HG03342 (cell line): ENCODE data around the gene TCIRG1.

Source experiments
- ATAC-seq: cut with Tn5 transposase; IDR thresholded peaks from one replicate; pipeline ENCODE4 v1.9.1; 2021; ENCODE audit warnings: mild to moderate bottlenecking, moderate library complexity; ENCODE audit not compliant: unreplicated experiment

The TCIRG1 gene

DNA sequence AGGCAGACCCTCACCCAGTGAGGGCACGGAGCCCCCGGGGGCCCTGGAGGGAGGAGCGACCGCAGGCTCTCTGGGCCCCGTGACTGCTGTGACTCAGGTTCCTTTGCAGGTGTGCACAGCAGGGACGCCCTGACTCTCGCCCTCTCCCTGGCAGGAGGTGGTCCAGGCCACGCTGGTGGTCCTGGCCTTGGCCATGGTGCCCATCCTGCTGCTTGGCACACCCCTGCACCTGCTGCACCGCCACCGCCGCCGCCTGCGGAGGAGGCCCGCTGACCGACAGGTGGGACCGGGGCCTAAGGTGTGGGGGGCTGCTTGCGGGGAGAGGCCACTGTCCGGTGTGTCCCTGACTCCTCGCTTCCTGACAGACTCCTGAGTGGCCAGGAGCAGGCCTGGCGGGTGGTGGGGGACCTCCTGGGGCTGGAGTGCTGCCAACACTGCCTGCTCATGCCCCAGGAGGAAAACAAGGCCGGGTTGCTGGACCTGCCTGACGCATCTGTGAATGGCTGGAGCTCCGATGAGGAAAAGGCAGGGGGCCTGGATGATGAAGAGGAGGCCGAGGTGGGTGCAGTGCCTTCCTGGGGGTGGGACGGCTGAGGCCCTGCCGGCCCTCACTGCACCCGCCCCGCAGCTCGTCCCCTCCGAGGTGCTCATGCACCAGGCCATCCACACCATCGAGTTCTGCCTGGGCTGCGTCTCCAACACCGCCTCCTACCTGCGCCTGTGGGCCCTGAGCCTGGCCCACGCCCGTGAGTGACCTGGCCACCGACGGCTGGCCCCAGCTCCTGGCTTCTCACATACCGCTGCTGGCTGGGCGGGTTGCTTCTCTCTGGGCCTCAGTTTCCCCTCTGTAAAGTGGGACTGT is 10.9 kb downstream of the TCIRG1 start:
- ATAC-seq = no peak

GRCh38 chr11:68050371-68050841 is 11.6 kb downstream of the TCIRG1 start:
- no peak for ATAC-seq

DNA sequence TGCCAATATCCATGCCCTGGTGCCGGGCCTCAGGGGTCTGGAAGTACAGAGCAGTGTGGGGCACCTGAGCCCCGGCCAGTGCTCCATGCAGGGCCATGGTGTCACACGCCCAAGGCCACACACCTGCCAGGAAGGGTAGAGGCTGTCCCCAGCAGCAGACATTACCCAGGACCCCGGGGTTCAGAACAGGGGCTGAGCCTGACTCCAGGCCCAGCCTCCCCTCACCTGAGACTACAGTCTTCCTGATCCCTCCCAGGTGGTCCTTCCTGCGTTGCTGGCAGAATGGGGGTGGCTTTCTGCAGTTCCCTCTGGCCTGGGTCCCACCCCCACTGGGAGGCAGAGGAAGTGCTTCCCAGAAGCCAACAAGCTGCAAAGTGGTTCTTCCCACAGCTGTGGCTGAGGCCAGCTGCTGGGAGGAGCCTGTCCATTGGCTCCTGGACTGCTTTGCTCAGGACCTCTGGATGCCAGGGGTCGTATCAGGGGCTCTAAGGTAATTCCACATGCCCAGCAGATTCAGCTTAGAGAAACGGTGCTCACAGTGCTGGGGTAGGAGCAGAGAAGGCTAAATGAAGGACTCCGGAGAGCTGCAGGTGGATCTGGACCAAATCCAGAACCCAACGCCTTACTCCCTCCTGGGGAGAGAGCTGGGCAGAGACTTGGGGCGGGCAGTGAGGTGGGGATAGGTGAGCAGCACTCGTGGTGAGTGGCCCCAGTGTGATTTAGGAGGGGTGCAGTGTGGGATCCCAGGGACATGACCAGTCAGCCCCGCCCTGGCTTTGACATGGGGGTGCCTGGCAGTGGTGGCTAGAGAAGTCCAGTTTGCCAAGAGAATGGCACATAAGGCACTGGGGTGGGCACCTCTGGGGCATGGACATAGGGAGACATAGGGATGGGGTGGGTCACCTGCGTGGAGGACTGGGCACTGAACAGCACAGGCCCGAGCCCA is 12.6 kb downstream of the TCIRG1 start:
- ATAC-seq = no peak

- no peak for ATAC-seq
Observed at GRCh38 chr11:68052137-68052873, 13.5 kb downstream of the TCIRG1 start.

GRCh38 chr11:68053117-68053516 is 14.3 kb downstream of the TCIRG1 start:
- ATAC-seq = no peak

DNA sequence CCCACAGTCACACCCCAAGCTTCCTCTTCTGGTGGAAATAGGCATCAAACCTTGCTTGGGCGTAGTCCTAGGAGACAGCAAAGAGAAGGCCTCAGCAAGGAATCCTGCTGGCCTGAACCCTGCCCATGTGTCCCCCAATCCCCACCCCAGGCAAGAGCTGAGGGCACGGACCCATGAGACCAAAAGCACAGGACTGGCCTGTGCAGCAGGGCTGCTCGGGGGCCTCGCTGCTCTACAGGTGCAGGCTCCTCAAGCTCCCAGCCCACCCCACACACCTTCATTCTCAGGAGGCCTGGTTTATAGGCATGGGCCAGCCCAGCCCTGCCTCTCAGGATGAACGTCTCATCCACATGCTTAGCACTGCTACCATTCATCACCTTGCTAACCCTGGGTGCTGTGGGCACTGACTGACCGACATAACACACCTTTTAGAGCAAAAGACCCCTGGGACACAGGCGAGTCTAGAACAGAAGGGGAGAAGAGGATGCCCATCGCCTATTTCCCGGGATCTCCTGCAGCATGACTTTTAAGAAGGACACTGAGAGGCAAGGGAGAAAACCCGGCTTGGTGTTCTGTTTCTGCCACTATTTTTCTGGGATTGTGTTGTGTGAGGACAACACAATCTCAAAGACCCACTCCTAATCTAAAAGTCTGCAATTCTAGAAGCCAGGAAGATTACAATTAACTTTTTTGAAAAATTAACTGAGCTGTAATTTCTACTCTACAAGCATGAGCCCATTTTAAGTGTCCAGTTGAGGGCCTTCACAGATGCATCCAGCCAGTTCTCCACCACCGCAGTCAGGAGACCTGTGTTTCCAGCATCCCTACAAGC is 15.4 kb downstream of the TCIRG1 start:
- ATAC-seq = no peak

GRCh38 chr11:68056317-68057285 is 17.8 kb downstream of the TCIRG1 start:
- no peak for ATAC-seq

DNA sequence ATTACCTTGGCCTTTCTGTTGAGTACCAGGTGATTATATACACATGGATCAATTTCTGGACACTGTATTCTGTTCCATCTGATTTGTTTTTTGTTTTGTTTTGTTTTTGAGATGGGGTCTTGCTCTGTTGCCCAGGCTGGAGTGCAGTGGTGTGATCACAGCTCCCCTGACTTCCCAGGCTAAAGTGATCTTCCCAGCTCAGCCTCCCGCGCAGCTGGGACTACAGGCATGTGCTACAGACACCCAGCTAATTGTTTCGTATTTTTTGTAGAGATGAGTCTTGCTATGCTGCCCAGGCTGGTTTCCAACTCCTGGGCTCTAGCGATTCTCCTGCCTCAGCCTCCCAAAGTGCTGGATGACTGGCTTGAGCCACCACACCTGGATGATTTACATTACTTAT is 19.0 kb downstream of the TCIRG1 start:
- ATAC-seq = no peak

DNA sequence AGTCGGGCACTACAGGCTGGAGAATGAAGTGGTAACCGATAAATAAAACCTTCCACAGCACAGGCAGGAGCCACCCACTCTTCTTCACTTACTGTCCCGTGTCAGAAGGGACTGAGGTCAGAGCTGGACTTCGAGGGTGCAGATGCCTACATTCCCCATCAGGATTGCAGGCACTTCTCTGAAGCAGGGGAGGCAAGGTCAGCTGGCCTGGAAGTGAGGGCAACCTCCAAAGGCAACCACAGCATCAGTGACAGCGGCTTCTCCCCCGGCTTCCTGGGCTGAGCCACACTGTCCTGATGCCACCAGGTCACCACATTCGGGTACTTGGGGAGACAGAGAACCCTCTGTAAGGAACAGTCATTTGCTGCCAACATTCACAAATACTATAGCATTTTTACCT is 22.7 kb downstream of the TCIRG1 start:
- ATAC-seq = no peak

DNA sequence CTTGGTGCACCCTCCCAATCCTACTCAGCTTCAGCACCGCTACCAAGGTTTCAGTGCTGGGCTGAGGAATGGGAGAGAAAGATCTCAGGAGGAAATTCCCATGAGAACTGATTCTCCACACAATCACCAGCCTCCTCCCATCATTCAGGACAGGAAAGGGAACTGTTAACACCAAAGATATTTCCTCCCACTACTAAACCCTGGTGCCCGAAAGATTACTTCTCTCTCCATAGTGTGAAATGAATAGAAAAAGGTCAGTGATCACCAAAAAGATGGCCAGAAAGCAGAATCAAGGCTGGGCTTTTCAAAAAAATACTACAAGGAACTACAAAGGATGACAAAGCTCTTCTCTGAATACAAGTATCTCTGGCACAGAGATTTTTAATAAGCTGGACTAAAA is 26.1 kb downstream of the TCIRG1 start:
- ATAC-seq = no peak

DNA sequence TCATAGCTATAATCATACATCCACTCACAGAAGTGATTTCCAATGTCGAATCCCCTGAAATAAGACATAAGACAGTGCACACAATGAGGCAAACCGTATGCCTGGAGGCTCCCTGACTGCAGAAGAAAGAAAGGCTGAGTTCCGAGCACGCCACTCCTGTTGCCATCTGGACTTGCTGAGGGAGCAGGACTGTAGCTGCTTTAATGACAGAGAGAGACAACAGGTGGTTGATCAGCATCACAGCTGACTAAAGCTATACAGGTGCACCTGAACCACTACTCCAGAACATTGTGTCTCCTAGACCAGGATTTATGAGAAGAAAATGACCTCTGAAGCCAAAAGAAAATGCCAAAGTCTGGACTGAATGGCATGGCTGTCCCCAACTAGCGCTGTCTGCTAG is 27.0 kb downstream of the TCIRG1 start:
- ATAC-seq = no peak

- ATAC-seq = no peak
Observed at GRCh38 chr11:68066742-68067141, 27.9 kb downstream of the TCIRG1 start.

DNA sequence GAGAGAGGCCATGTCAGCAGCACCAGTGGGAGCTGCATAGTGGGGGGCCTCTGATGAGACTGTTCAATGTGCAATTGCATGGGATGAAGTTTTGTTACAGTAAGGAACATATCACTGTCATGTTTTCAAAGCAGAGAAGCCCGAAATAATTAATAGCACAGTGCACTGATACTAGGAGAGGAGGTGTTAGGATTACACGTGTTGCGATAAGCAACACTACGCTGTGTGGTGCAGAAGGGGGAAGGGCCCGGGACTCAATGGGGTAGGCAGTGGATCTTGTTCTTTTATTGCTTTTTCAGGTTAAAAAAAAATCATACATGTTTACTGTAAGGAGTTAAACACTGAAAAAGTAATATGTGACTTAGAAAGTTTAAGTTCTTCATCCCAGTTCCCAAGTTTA is 29.2 kb downstream of the TCIRG1 start:
- ATAC-seq = no peak

DNA sequence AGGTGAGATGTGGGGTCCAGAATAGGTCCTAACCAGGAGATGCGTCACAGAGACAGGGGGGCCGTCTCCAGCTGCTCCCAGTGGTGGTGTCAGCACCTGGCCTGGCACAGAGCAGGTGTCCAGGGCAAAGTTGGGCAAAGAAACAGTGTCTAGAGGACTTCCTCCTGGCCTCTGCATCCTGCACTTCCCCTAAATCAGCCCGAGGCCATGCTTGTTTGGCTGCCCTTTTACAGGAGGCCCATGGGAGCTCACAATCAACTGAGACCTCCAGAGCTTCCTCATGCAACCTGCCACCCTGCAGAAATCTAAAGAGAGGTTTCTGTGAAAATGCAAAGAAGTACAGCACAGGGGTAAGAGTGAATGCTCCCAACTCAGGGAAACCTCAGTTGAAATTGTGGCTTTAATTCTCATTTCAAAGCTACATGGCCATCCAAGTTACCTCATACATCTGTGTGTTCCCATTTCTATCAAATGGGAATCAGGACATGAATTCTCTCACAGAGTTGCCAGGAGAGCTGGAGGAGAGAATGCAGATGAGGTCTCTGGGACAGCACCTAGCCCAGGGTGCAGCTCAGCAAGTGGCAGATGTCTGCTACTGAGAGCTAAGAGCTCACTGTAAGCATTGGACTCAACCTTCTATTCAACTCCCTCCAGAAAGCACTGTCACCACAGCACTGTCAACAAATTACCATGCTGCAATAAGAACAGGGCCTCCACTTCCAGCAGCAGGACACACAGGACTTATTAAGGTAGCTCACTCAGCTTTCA is 32.6 kb downstream of the TCIRG1 start:
- ATAC-seq = no peak

DNA sequence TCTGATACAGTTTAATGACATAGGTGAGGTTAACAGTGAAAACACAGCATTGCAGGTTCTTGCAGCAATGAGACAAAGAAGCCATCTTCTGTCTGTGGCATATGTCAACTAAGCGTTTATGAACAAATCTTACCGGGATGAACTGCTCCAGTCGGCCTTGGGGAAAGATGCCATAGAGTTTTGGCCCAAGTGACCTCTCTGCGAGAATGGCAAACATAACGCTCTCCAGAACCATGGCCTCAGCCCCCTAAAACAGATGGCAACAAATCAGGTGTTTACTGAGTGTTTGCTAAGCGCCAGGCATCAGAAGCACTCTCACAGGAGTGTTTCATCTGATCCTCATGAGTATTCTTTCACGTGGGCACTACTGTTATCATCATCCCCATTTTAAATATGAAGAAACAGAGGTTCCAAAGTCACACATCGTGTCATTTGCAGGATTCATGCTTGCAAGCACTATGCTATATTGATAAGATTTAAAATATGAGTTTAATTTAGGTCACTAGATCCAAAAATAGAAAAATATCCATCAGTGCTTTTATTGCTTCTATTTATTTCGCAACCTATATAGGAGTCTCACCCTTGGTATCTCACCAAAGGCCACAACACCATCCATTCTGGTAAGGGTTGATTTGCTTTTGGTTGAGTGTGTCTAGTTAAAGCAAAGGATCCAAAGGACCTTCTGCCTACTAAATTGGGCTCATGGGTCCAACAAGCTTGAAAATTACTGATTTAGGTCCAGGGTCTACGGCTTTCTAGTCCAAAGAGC is 35.9 kb downstream of the TCIRG1 start:
- no peak for ATAC-seq

DNA sequence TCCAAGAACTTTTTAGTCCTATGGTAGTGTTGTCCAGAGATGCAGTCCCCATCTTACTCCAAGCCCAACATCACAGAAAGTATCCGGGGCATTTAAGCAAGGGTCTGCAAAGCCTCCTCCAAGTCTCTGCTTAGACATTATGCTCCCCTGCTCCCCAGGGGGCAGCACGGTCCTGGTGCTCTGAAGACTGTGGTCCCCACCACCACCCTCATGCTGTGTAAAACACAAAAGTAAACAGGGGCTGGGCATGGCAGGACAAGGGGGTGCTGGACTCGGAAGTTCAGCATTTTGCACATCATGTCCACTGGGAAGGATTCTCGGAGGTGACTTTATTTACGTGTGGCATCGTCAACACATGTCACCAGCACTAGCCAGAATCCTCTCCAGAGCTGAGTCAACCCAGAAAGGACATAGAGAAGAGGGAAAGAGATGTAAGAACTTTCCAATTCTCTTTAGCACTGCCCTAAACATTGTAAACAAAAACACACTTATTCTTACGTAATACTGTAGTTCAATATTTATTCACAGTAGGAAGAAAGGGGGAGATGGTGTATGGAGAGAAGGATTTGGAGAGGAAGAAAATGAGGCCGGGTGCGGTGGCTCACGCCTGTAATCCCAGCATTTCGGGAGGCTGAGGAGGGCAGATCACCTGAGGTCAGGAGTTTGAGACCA is 37.7 kb downstream of the TCIRG1 start:
- no peak for ATAC-seq
